PC-9 (cell line): ENCODE data around the gene UBASH3A. TPM values are rescaled to one million over a fixed set of nuclear protein-coding genes. Genes with fewer than 3 reads are reported as not detected.

Source experiments
- BruUV-seq: library from RNA; stranded (reverse); fragments of 400-500 nt; replicated peaks from 2 replicates; lab custom pipeline; 2021; lab: Mats Ljungman, UMichigan
- CTCF ChIA-PET: fragments of 300-600 bp; sonication (Branson Sonifier 250); formaldehyde crosslinking; loops from one replicate; lab custom pipeline; 2022; ENCODE audit warnings: antibody characterized with exemption; lab: Charles Lee
- POLR2A ChIA-PET: fragments of 300-600 bp; sonication (Branson Sonifier 250); formaldehyde crosslinking; loops from one replicate; lab custom pipeline; 2022; ENCODE audit warnings: antibody characterized with exemption; ENCODE audit not compliant: unreplicated experiment; lab: Charles Lee
- DNase-seq, 2 experiments: peaks; one replicate each; pipeline versions ENCODE4 v3.0.0 to v3.0.0-alpha.2; 2015 to 2022; ENCODE audit warnings: mixed read lengths in 1 of 2
- H2AFZ ChIP-seq: fragments of 200-600 bp; sonication (generic); 2 replicates; pipeline ENCODE4 v1.8.1; 2017; ENCODE audit warnings: antibody characterized with exemption
- H3F3A ChIP-seq: fragments of 200-600 bp; sonication (generic); 2 replicates; pipeline ENCODE4 v1.8.1; 2017; ENCODE audit warnings: antibody characterized with exemption, mild to moderate bottlenecking, low read depth; ENCODE audit not compliant: insufficient read depth
- H3K27ac ChIP-seq: fragments of 200-600 bp; sonication (generic); 2 replicates; pipeline ENCODE4 v1.6.1; 2016; ENCODE audit warnings: mixed run types
- H3K27me3 ChIP-seq: fragments of 200-600 bp; sonication (generic); 2 replicates; pipeline ENCODE4 v1.6.1; 2016; ENCODE audit warnings: low read depth, mixed run types; ENCODE audit not compliant: insufficient read depth
- H3K36me3 ChIP-seq: fragments of 200-600 bp; sonication (generic); 2 replicates; pipeline ENCODE4 v1.6.1; 2016; ENCODE audit warnings: low read depth, mixed run types
- H3K4me1 ChIP-seq: fragments of 200-600 bp; sonication (generic); replicated peaks from 2 replicates; pipeline ENCODE4 v1.6.1; 2016; ENCODE audit warnings: mixed run types; ENCODE audit not compliant: insufficient read depth
- H3K4me2 ChIP-seq: fragments of 200-600 bp; sonication (generic); 2 replicates; pipeline ENCODE4 v1.6.1; 2017; ENCODE audit warnings: mixed run types
- H3K4me3 ChIP-seq: fragments of 200-600 bp; sonication (generic); 2 replicates; pipeline ENCODE4 v1.6.1; 2016; ENCODE audit warnings: mixed run types
- H3K79me2 ChIP-seq: fragments of 200-600 bp; sonication (generic); 2 replicates; pipeline ENCODE4 v1.6.1; 2017; ENCODE audit warnings: low read depth, mixed run types
- H3K9me2 ChIP-seq: fragments of 200-600 bp; sonication (generic); 2 replicates; pipeline ENCODE4 v1.8.1; 2017; ENCODE audit warnings: mild to moderate bottlenecking; ENCODE audit not compliant: insufficient read depth
- H3K9me3 ChIP-seq: fragments of 200-600 bp; sonication (generic); 2 replicates; pipeline ENCODE4 v1.8.1; 2016; ENCODE audit warnings: low read depth; ENCODE audit not compliant: insufficient read depth
- H4K20me1 ChIP-seq: fragments of 200-600 bp; sonication (generic); 2 replicates; pipeline ENCODE4 v1.8.1; 2017; ENCODE audit not compliant: insufficient read depth
- EZH2 ChIP-seq: fragments of 200-600 bp; sonication (generic); IDR thresholded peaks from 2 replicates; pipeline ENCODE4 v1.8.0; 2017; ENCODE audit warnings: antibody characterized with exemption, low read depth
- intact Hi-C: fragments of 100-400 bp; cut with micrococcal nuclease; formaldehyde crosslinking; loops from one replicate; pipeline ENCODE4 v1.10.0; 2022; ENCODE audit not compliant: unreplicated experiment
- total RNA-seq: library from RNA; stranded (reverse); gene quantifications from 2 replicates; pipeline ENCODE4 v1.2.3, GENCODE V29; 2021
- TF ChIP-seq, protein P1 (sequence below): fragments of 200-600 bp; sonication (generic); conservative IDR thresholded peaks from 2 replicates; pipeline ENCODE4 v1.6.1; 2017; ENCODE audit warnings: mixed run types, antibody characterized with exemption, mild to moderate bottlenecking, moderate library complexity

Gene UBASH3A
- total RNA-seq, 1 experiment from 2014 or later, result not detected

DNA sequence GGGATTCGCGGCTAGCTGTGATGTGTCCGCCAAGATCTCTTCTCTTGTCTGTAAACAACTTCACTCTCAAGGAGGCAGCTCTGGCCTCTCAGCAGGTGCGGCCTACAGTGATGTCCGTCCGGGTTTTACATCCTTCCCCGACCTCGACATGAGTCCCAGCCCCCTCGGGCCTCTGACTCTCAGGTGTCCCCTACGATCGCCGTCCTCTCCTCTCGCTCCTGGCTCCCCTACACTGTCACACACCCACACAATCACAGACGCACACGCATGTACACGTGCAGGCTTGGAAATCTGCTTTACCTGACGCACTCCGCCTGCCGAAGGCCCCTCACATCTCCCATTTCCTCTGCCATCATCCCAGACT lies 93.1 kb downstream of the UBASH3A start:
- Histone ChIP-seq H3K4me2 (peak overlapping the region; percentile 87), H3K36me3 (no peaks in the 10 kb centered on the region), H2AFZ (peak overlapping the region; percentile 86), H3K9me3 (no peaks in the 10 kb centered on the region), H3K9me2 (no peaks in the 10 kb centered on the region), H3K4me1 (peaks cover 33% of the 10 kb centered on the region), H3K4me3 (peak overlapping the region; percentile 70), H4K20me1 (no peaks in the 10 kb centered on the region), H3K27ac (0 out of 2 replicates have a peak overlapping the region, but pooled peaks have one; percentile 35), H3F3A (peaks cover 6% of the 10 kb centered on the region; the same call in 1 of the 2 replicates), H3K27me3 (no peaks in the 10 kb centered on the region), H3K79me2 (no peaks in the 10 kb centered on the region)
- intact Hi-C loops, result loop anchor here (1.0 to 2.0 kb wide), 2 partner anchors 21 to 22 kb away; no protein-coding TSS in a partner anchor
- POLR2A ChIA-PET, result interaction anchor here (0.7 to 1.3 kb wide), 2 partner anchors 23 to 30 kb away, joined by 3 to 4 read pairs; no protein-coding TSS in a partner anchor
- TF ChIP-seq, protein P1, sequence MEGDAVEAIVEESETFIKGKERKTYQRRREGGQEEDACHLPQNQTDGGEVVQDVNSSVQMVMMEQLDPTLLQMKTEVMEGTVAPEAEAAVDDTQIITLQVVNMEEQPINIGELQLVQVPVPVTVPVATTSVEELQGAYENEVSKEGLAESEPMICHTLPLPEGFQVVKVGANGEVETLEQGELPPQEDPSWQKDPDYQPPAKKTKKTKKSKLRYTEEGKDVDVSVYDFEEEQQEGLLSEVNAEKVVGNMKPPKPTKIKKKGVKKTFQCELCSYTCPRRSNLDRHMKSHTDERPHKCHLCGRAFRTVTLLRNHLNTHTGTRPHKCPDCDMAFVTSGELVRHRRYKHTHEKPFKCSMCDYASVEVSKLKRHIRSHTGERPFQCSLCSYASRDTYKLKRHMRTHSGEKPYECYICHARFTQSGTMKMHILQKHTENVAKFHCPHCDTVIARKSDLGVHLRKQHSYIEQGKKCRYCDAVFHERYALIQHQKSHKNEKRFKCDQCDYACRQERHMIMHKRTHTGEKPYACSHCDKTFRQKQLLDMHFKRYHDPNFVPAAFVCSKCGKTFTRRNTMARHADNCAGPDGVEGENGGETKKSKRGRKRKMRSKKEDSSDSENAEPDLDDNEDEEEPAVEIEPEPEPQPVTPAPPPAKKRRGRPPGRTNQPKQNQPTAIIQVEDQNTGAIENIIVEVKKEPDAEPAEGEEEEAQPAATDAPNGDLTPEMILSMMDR, result no peak
- TF ChIP-seq EZH2, result no peak
- BruUV-seq, result TSS peak; percentile 94
- no peak for DNase-seq
- CTCF ChIA-PET, result no interaction called here

Other genes with a start within 250 kb of the UBASH3A start
- 4.4 and 5.6 TPM in 2 replicates for gene ABCG1, start 184.8 kb upstream of the UBASH3A start, total RNA-seq
- not detected in 2 replicates for gene TFF3, start 88.5 kb upstream of the UBASH3A start, total RNA-seq
- 0.52 TPM in 1 of 2 replicates, not detected in the other for gene TFF2, start 52.9 kb upstream of the UBASH3A start, total RNA-seq
- 2.2 and 5.7 TPM in 2 replicates for gene TFF1, start 37.4 kb upstream of the UBASH3A start, total RNA-seq
- gene TMPRSS3, start 7.8 kb upstream of the UBASH3A start, total RNA-seq, result 4.3 and 8.6 TPM in 2 replicates
- 4.3 and 8.0 TPM in 2 replicates for gene RSPH1, start 92.3 kb downstream of the UBASH3A start, total RNA-seq
- 23.5 and 26.7 TPM in 2 replicates for gene SLC37A1, start 110.0 kb downstream of the UBASH3A start, total RNA-seq
- gene PDE9A, start 249.7 kb downstream of the UBASH3A start, total RNA-seq, result 8.4 and 9.4 TPM in 2 replicates